Endothelial cell of umbilical vein (primary cell): Measurements from ENCODE around the gene RANBP2. TPM values are rescaled to one million over a fixed set of nuclear protein-coding genes. Genes with fewer than 3 reads are reported as not detected.
"Not testable (repeated sequence)": the region's sequence is repeated elsewhere in the genome, so short reads cannot be mapped to it uniquely, and the experiment has no call there.

Experiments used
- BruUV-seq: library from RNA; stranded (reverse); fragments of 400-500 nt; replicated peaks from 2 replicates; lab custom pipeline; 2021; lab: Mats Ljungman, UMichigan
- CTCF ChIA-PET: fragments of 300-600, 350-600 bp; sonication (Branson Sonifier 250); formaldehyde crosslinking; loops from one replicate; lab custom pipeline; 2021; ENCODE audit warnings: antibody characterized with exemption, inconsistent platforms; lab: Charles Lee
- POLR2A ChIA-PET: fragments of 300-600, 350-600 bp; sonication (Branson Sonifier 250); formaldehyde crosslinking; loops from one replicate; lab custom pipeline; 2021; ENCODE audit warnings: antibody characterized with exemption, inconsistent platforms; lab: Charles Lee
- DNase-seq: peaks from one replicate; pipeline ENCODE4 v3.0.0-alpha.2; 2011; ENCODE audit warnings: low read depth, low spot score
- FAIRE-seq: peaks from 2 replicates; lab custom pipeline; 2011; peaks lifted over from hg19 to GRCh38; lab: Jason Lieb, UNC
- H2AFZ ChIP-seq: 2 replicates; pipeline ENCODE4 v1.6.0; 2012; ENCODE audit warnings: low read depth, low read length, control low read depth, inconsistent platforms
- H3K27ac ChIP-seq: 2 replicates; pipeline ENCODE4 v1.5.1; 2011; ENCODE audit warnings: low read depth, mild to moderate bottlenecking, control low read depth, low read length, moderate library complexity; ENCODE audit not compliant: insufficient read depth
- H3K27me3 ChIP-seq, 2 experiments: 2 replicates each; pipeline versions ENCODE4 v1.6.0 to v1.6.1; 2011; ENCODE audit warnings: low read length in 2 of 2, mixed read lengths in 1 of 2; ENCODE audit not compliant: control insufficient read depth in 2 of 2, insufficient read depth in 2 of 2
- H3K36me3 ChIP-seq, 2 experiments: 2 replicates in 1 of 2; 3 replicates in 1 of 2; pipeline ENCODE4 v1.5.1; 2011; ENCODE audit warnings: low read length in 2 of 2, mild to moderate bottlenecking in 1 of 2, moderate library complexity in 1 of 2; ENCODE audit not compliant: control insufficient read depth in 2 of 2, insufficient read depth in 2 of 2; ENCODE audit errors: extremely low read depth in 1 of 2
- H3K4me1 ChIP-seq: 3 replicates; pipeline ENCODE4 v1.5.1; 2011; ENCODE audit warnings: mild to moderate bottlenecking, low read length; ENCODE audit not compliant: control insufficient read depth, insufficient read depth; ENCODE audit errors: extremely low read depth
- H3K4me2 ChIP-seq: 2 replicates; pipeline ENCODE4 v1.6.1; 2011; ENCODE audit warnings: low read length, control low read depth, mixed read lengths; ENCODE audit not compliant: insufficient read depth
- H3K4me3 ChIP-seq, 3 experiments: fragments of 200-600 bp in 1 of 3; sonication (generic), shearing (Covaris generic) in 1 of 3; replicated peaks in 1 of 3; 2 replicates each; pipeline ENCODE4 v1.5.1; 2011 to 2016; ENCODE audit warnings: control low read depth in 3 of 3, low read length in 3 of 3, mild to moderate bottlenecking in 2 of 3, inconsistent platforms in 1 of 3, low read depth in 1 of 3, moderate library complexity in 1 of 3; ENCODE audit not compliant: insufficient read depth in 1 of 3
- H3K79me2 ChIP-seq: 2 replicates; pipeline ENCODE4 v1.6.0; 2012; ENCODE audit warnings: low read length, inconsistent platforms; ENCODE audit not compliant: control insufficient read depth, insufficient read depth
- H3K9ac ChIP-seq: replicated peaks from 2 replicates; pipeline ENCODE3; 2011; ENCODE audit warnings: low read length, control low read depth; ENCODE audit not compliant: insufficient read depth; ENCODE audit errors: extremely low read depth
- H3K9me1 ChIP-seq: replicated peaks from 3 replicates; pipeline ENCODE4 v1.6.0; 2011; ENCODE audit warnings: mild to moderate bottlenecking, low read length; ENCODE audit not compliant: control insufficient read depth, insufficient read depth; ENCODE audit errors: extremely low read depth
- H3K9me3 ChIP-seq: replicated peaks from 2 replicates; pipeline ENCODE4 v1.5.1; 2012; ENCODE audit warnings: low read length, inconsistent platforms; ENCODE audit not compliant: control insufficient read depth, insufficient read depth
- H4K20me1 ChIP-seq: replicated peaks from 2 replicates; pipeline ENCODE3; 2011; ENCODE audit warnings: mild to moderate bottlenecking, low read length; ENCODE audit not compliant: control insufficient read depth, insufficient read depth; ENCODE audit errors: extremely low read depth
- CTCF ChIP-seq, 2 donors: IDR thresholded peaks; 1 replicate in 1 of 2; 2 replicates in 1 of 2; pipeline ENCODE4 v1.5.1; 2011; ENCODE audit warnings: low read length in 2 of 2, mild to moderate bottlenecking in 2 of 2, moderate library complexity in 2 of 2, control low read depth in 1 of 2, inconsistent platforms in 1 of 2, low read depth in 1 of 2; ENCODE audit not compliant: insufficient read depth in 1 of 2; ENCODE audit errors: extremely low read depth in 1 of 2
- EZH2 ChIP-seq: IDR thresholded peaks from 2 replicates; pipeline ENCODE4 v1.6.1; 2012; ENCODE audit warnings: borderline replicate concordance, low read depth, mild to moderate bottlenecking, moderate library complexity, low read length, inconsistent platforms; ENCODE audit not compliant: severe bottlenecking
- FOS ChIP-seq: IDR thresholded peaks from 2 replicates; pipeline ENCODE4 v1.6.1; 2011; ENCODE audit warnings: mild to moderate bottlenecking, low read length, moderate library complexity, borderline replicate concordance; ENCODE audit not compliant: insufficient read depth
- GATA2 ChIP-seq: IDR thresholded peaks from 2 replicates; pipeline ENCODE4 v1.7.0; 2011; ENCODE audit warnings: low read depth, mild to moderate bottlenecking, moderate library complexity, mixed read lengths, low read length; ENCODE audit not compliant: insufficient read length, insufficient read depth
- JUN ChIP-seq: IDR thresholded peaks from 2 replicates; pipeline ENCODE4 v1.6.1; 2011; ENCODE audit warnings: borderline replicate concordance, low read depth; ENCODE audit not compliant: insufficient read length, insufficient read depth
- MYC ChIP-seq: IDR thresholded peaks from one replicate; pipeline ENCODE4 v1.6.1; 2011; ENCODE audit warnings: mild to moderate bottlenecking, low read depth, low read length
- POLR2A ChIP-seq: IDR thresholded peaks from 2 replicates; pipeline ENCODE4 v1.6.1; 2012; ENCODE audit warnings: low read depth, mild to moderate bottlenecking, control low read depth, low read length
- POLR2AphosphoS5 ChIP-seq: IDR thresholded peaks from 2 replicates; pipeline ENCODE4 v1.6.1; 2012; ENCODE audit warnings: low read depth, mild to moderate bottlenecking, control low read depth, low read length, moderate library complexity; ENCODE audit not compliant: insufficient read depth
- dilution Hi-C: fragments of 300-500 bp; cut with MboI; formaldehyde crosslinking; loops from one replicate; pipeline ENCODE4 v1.15.0; 2019; ENCODE audit warnings: low sequenced_read_pairs; ENCODE audit not compliant: extremely low pct_ligation_motif_present
- intact Hi-C: fragments of 100-400 bp; cut with micrococcal nuclease; formaldehyde crosslinking; loops from one replicate; pipeline ENCODE4 v1.10.0; 2022
- polyA plus RNA-seq, 4 experiments: library from polyadenylated mRNA; depleted of rRNA in 3 of 4; stranded (reverse) in 3 of 4; unstranded in 1 of 4; fragments of >200 nt; gene quantifications; 2 replicates each; pipeline versions ENCODE4 v1.2.1 to v1.2.3, GENCODE V29; 2011 to 2012; ENCODE audit warnings: missing spikeins in 1 of 4
- total RNA-seq: library from RNA; stranded (reverse); gene quantifications from 2 replicates; pipeline ENCODE4 v1.2.3, GENCODE V29; 2021
- TF ChIP-seq, protein P1 (sequence below): IDR thresholded peaks from 2 replicates; pipeline ENCODE4 v1.6.1; 2011; ENCODE audit not compliant: insufficient read depth, insufficient read length

RANBP2 gene
- total and polyA plus RNA-seq, 2 donors (not counting 3 experiments of a cell fraction or from before 2014, with no cell fraction given), result 7.2 to 79.4 TPM

DNA sequence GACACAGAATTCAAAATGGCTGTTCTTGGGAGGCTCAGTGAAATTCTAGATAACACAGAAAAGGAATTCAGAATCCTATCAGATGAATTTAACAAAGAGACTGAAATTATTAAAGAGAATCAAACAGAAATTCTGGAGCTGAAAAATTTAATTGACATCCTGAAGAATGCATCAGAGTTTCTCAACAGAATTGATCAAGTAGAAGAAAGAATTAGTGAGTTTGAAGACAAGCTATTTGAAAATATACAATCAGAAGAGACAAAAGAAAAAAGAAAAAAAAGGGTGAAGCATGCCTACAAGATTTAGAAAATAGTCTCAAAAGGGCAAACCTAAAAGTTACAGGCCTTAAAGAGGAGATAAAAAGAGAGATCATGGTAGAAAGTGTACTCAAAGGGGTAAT is 12.0 kb upstream of the RANBP2 start:
- Histone ChIP-seq H3K27ac (no peak overlapping the region), H3K9me1 (no peaks in the 10 kb centered on the region), H2AFZ (no peak overlapping the region), H3K79me2 (no peaks in the 10 kb centered on the region), H3K9ac (no peak overlapping the region), H3K9me3 (no peaks in the 10 kb centered on the region), H3K27me3 (peaks cover 0 to 3% of the 10 kb centered on the region in 2 experiments), H3K4me2 (no peak overlapping the region), H3K36me3 (no peaks in the 10 kb centered on the region), H3K4me1 (no peaks in the 10 kb centered on the region), H3K4me3 (no peak overlapping the region), H4K20me1 (no peaks in the 10 kb centered on the region)
- no peak for FAIRE-seq
- POLR2A ChIA-PET, result interaction anchor here (0.7 kb wide), 1 partner anchor 627 kb away, joined by 4 read pairs; no protein-coding TSS in a partner anchor
- no TSS peak for BruUV-seq
- CTCF ChIA-PET, result no interaction called here
- TF ChIP-seq FOS (no peak), JUN (no peak), POLR2AphosphoS5 (no peak), CTCF (IDR thresholded peaks at IDR 0.05; ENCODE audit: extremely low read depth in 1 of 2, insufficient read depth in 1 of 2, low read depth in 1 of 2, low read length in 2 of 2) (no peak), GATA2 (no peak), POLR2A (no peak), MYC (no peak), EZH2 (no peak)
- TF ChIP-seq, protein P1, sequence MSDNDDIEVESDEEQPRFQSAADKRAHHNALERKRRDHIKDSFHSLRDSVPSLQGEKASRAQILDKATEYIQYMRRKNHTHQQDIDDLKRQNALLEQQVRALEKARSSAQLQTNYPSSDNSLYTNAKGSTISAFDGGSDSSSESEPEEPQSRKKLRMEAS, result no peak
- dilution Hi-C loops, result no loop called here
- intact Hi-C loops, result no loop called here
- no peak for DNase-seq

DNA sequence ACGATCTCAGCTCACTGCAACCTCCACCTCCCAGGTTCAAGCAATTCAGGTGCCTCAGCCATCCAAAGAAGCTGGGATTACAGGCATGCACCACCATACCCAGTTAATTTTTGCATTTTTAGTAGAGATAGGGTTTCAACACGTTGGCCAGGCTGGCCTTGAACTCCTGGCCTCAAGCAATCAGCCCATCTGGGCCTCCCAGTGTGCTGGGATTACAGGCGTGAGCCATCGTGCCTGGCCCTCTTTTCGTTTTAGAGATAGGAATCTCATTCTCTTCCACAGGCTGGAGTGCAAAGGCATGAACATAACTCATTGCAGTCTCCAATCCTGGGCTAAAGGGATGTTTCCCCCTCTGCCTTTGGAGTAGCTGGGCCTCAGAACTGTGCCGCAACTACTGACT is 2.3 kb upstream of the RANBP2 start:
- H2AFZ ChIP-seq, FAIRE-seq, dilution Hi-C loops, H3K4me2 ChIP-seq, H3K36me3 ChIP-seq, intact Hi-C loops, H3K4me3 ChIP-seq, H3K9me1 ChIP-seq, H3K27ac ChIP-seq, H4K20me1 ChIP-seq, H3K27me3 ChIP-seq, POLR2A ChIA-PET, H3K9me3 ChIP-seq, H3K9ac ChIP-seq, DNase-seq, H3K4me1 ChIP-seq, BruUV-seq: not testable (repeated sequence)
- CTCF ChIA-PET, result interaction anchor here (0.6 kb wide), 1 partner anchor 120 kb away, joined by 4 read pairs; no protein-coding TSS in a partner anchor
- peaks cover 23% of the 10 kb centered on the region for H3K79me2 ChIP-seq

DNA sequence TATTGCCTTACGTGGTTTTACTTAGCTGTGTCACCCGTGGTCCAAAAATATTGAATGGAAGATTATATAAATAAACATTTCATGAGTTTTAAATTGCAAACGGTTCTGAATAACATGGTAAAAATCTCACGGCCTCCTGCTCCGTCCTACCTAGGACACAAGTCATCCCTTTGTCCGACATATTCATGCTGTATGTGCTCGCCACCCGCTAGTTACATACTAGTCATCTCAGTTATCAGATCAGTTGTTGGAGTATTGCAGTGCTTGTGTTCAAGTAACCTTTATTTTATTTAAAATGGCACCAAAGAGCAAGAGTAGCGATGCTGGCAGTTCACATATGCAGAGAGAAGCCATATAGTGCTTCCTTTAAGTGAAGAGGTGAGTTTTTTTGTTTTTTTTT is 6.8 kb downstream of the RANBP2 start:
- H3K9ac ChIP-seq, DNase-seq, dilution Hi-C loops, H3K36me3 ChIP-seq, H3K4me1 ChIP-seq, H2AFZ ChIP-seq, H3K4me2 ChIP-seq, H3K27ac ChIP-seq, H3K9me3 ChIP-seq, POLR2A ChIA-PET, intact Hi-C loops, H3K4me3 ChIP-seq, H3K27me3 ChIP-seq, H4K20me1 ChIP-seq, FAIRE-seq, BruUV-seq, H3K9me1 ChIP-seq, CTCF ChIA-PET: not testable (repeated sequence)
- H3K79me2 ChIP-seq, result peaks cover 71% of the 10 kb centered on the region
